ENCODE results near the gene TRIM3.

TRIM3 gene

DNA sequence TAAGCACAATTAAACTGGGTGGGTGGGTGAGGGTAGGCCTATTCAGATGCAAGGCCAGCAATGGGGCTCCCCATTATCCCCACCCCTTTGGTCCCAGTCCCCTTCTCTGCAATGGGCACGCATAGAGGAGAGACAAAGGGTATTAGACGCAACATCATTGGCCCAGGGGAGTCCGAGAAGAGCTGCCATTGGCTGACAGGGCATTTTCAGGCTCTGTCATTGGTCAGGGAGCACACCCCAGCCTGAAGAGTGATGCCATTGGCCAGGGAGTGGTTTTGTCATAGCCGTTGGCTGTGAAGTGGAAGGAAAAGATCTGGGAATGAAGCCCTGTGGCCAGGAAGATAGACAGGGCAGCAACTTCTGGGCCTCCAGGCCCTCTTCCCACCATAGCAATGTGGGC, 2.8 kb upstream of the TRIM3 start:
- H3K4me1 ChIP-seq (ENCODE audit: control insufficient read depth, insufficient read depth, low read length): peaks cover 26% of the 10 kb centered on the region
- H3K36me3 ChIP-seq (ENCODE audit: insufficient read depth, low read length): peaks cover 31% of the 10 kb centered on the region
- H3K9ac ChIP-seq (ENCODE audit: low read depth, low read length): no peak overlapping the region
- H3K9me3 ChIP-seq (replicated peaks; ENCODE audit: low read length): no peaks in the 10 kb centered on the region
- no peak overlapping the region for H3K4me2 ChIP-seq (ENCODE audit: low read length)
- H3K4me3 ChIP-seq (ENCODE audit: low read length): no peak overlapping the region
- H3K27me3 ChIP-seq (ENCODE audit: control insufficient read depth, insufficient read depth, low read length): no peaks in the 10 kb centered on the region

DNA sequence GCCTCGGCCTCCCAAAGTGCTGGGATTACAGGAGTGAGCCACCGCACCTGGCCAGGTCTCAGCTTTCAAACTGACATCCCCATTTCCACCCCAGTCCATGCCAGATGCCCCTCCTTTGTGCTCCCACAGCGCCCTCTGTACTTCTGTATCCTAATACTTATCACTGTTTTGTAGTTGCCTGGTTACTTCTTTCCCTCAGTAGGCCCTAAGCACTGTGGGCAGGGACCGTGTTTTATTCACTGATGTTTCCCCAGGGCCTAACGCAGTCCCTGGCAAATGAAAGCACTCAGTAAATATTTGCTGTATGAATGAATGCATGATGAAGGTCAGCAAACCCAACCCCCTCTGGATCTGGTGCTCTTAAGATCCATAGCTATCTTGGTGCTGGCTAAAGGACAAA, 2.2 kb upstream of the TRIM3 start:
- Histone ChIP-seq H3K36me3 (ENCODE audit: insufficient read depth, low read length) (peaks cover 31% of the 10 kb centered on the region), H3K4me3 (ENCODE audit: low read length) (no peak overlapping the region), H3K4me2 (ENCODE audit: low read length) (no peak overlapping the region), H3K9me3 (replicated peaks; ENCODE audit: low read length) (no peaks in the 10 kb centered on the region), H3K27me3 (ENCODE audit: control insufficient read depth, insufficient read depth, low read length) (no peaks in the 10 kb centered on the region), H3K4me1 (ENCODE audit: control insufficient read depth, insufficient read depth, low read length) (peaks cover 26% of the 10 kb centered on the region), H3K9ac (ENCODE audit: low read depth, low read length) (no peak overlapping the region)

DNA sequence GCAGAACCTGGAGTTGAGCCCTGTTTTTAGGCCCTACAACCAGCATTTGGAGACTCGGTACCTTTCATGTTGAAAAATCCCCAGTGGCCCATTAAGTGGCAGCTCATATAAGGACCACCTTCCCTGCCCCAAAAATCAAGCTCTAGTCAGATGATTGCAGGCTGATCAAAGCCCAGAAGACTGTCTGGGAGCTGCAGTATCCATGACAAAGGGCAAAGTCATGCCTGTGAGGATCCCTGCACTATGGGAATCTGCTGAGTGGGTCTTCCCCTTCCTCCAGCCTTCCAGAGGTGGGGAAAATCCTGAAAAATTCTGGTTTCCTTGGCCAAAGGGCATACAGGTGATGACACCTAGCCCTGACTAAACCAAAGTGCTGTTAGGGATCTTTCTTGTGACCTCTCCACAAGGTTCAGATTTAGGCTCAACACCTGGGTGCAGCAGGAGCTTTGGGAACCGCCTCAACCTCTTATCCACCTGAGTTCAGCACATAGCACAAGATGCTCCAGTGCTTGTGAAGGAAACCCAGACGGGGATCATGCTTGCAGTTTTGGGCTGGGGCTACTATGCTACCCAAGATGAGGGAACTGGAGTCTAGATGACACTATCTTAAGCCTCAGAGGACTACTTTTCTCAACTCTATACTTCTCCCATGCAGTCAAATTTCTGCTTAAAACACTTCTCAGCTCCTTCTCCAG, 1.2 kb upstream of the TRIM3 start:
- peak overlapping the region; percentile 84 for H3K4me3 ChIP-seq (ENCODE audit: low read length)
- peaks cover 21% of the 10 kb centered on the region for H3K4me1 ChIP-seq (ENCODE audit: control insufficient read depth, insufficient read depth, low read length)
- peak overlapping the region; percentile 87 for H3K9ac ChIP-seq (ENCODE audit: low read depth, low read length)
- H3K4me2 ChIP-seq (ENCODE audit: low read length): peak overlapping the region; percentile 92
- peaks cover 31% of the 10 kb centered on the region for H3K36me3 ChIP-seq (ENCODE audit: insufficient read depth, low read length)
- no peaks in the 10 kb centered on the region for H3K27me3 ChIP-seq (ENCODE audit: control insufficient read depth, insufficient read depth, low read length)
- H3K9me3 ChIP-seq (replicated peaks; ENCODE audit: low read length): no peaks in the 10 kb centered on the region

DNA sequence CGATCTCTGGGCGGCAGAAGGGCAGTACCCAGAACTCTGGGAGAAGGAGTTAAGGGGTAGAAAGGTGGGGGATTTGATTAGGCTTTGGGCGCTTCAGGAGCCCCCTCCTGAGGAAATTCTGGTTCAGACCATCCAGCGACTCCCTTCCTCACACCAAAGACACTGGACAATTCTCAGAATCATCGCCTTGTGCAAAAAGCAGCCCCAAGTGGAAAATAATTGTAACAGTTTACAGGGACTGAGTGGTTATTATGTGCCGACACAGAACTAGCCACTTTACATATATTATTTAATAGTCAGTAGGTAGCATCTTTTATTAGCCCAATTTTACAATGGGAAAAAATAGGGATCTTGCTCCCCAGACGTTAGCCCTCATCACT, 662 bp upstream of the TRIM3 start:
- H3K27me3 ChIP-seq (ENCODE audit: control insufficient read depth, insufficient read depth, low read length): no peaks in the 10 kb centered on the region
- H3K9me3 ChIP-seq (replicated peaks; ENCODE audit: low read length): no peaks in the 10 kb centered on the region
- peaks cover 29% of the 10 kb centered on the region for H3K36me3 ChIP-seq (ENCODE audit: insufficient read depth, low read length)
- H3K4me3 ChIP-seq (ENCODE audit: low read length): peak overlapping the region; percentile 84
- peaks cover 20% of the 10 kb centered on the region for H3K4me1 ChIP-seq (ENCODE audit: control insufficient read depth, insufficient read depth, low read length)
- H3K4me2 ChIP-seq (ENCODE audit: low read length): peak overlapping the region; percentile 92
- H3K9ac ChIP-seq (ENCODE audit: low read depth, low read length): peak overlapping the region; percentile 87

DNA sequence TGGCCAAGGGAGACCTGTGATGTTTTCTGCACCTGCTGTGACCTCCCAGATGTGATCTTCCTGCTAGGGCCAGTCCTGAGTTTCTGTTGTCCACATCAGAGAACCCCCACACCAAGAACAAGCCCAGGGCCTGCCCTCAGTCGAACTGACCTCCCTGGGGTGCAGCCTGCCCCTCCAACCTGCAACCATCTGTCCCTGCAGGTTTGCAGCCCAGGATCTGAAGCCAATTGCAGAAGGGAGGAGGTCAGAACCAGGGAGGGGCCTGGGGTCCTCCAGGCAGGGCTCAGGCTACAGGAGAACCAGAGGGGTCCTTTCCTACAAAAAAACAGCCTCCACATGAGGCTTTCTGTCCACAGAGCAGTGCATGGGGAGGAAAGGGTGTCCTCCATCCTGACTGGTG, 807 bp downstream of the TRIM3 start:
- H3K9me3 ChIP-seq (replicated peaks; ENCODE audit: low read length): no peaks in the 10 kb centered on the region
- H3K4me2 ChIP-seq (ENCODE audit: low read length): peak overlapping the region; percentile 97
- H3K4me3 ChIP-seq (ENCODE audit: low read length): peak overlapping the region; percentile 91
- peaks cover 14% of the 10 kb centered on the region for H3K36me3 ChIP-seq (ENCODE audit: insufficient read depth, low read length)
- peaks cover 25% of the 10 kb centered on the region for H3K4me1 ChIP-seq (ENCODE audit: control insufficient read depth, insufficient read depth, low read length)
- H3K9ac ChIP-seq (ENCODE audit: low read depth, low read length): peak overlapping the region; percentile 88
- H3K27me3 ChIP-seq (ENCODE audit: control insufficient read depth, insufficient read depth, low read length): no peaks in the 10 kb centered on the region

DNA sequence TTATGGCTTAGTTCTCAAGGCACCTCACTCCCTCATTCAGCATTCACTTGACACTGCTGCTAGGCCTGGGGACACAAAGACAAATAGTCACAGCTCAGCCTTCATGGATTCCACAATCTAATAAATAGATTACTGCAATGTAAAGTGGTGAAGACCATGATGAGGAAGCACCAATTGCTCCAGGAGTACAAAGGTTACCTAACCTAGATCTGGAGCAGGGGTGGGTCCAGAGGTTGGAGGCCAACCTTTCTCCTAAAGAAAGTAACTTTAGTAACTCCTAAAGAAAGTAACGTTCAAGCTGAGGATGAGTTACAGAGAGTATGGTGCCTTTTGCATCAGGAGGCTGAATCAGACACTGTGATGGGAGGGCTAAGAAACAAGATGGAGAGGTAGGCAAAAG, 4.1 kb downstream of the TRIM3 start:
- Histone ChIP-seq H3K9me3 (replicated peaks; ENCODE audit: low read length) (no peaks in the 10 kb centered on the region), H3K4me2 (ENCODE audit: low read length) (no peak overlapping the region), H3K9ac (ENCODE audit: low read depth, low read length) (no peak overlapping the region), H3K4me3 (ENCODE audit: low read length) (no peak overlapping the region), H3K4me1 (ENCODE audit: control insufficient read depth, insufficient read depth, low read length) (peaks cover 19% of the 10 kb centered on the region), H3K36me3 (ENCODE audit: insufficient read depth, low read length) (peaks cover 6% of the 10 kb centered on the region), H3K27me3 (ENCODE audit: control insufficient read depth, insufficient read depth, low read length) (no peaks in the 10 kb centered on the region)

DNA sequence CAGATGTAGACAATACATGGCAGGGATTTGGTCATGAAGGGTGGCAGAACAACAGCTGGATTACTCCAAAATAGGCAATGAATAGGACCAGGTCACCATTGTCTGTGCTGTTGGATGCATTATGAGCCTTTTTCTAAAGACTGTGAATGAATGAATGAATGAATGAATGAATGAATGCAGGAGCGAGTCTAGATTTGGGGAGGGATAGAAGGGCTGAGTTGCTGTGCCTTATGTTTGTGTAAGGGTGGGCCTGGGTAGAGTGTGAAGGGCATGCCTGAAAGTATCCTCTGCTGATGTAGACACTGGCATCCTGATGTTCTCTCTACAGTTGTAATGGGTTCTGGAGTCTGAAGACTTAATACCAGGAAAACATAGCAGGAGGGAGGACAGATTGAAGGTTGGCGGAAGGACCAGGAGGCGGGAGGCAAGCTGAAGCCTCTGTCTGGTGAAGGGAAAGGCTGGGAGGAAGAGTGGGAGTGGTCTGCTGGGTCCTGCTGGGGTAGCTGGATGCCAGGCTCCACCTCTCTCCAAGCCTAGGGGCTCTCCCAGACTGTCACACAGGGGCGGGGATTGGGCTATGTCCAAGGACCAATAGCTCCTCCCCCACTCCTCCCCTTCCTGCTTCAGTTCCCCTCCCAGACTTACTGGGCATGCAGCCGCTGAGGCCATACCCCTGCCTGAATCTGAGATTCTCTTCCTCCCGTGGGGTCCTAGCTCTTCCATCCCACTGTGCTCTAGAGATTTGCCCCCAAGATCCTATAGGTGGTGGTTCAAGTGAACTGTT, 4.8 kb downstream of the TRIM3 start:
- no peak overlapping the region for H3K9ac ChIP-seq (ENCODE audit: low read depth, low read length)
- peaks cover 13% of the 10 kb centered on the region for H3K36me3 ChIP-seq (ENCODE audit: insufficient read depth, low read length)
- H3K9me3 ChIP-seq (replicated peaks; ENCODE audit: low read length): no peaks in the 10 kb centered on the region
- H3K4me3 ChIP-seq (ENCODE audit: low read length): no peak overlapping the region
- H3K27me3 ChIP-seq (ENCODE audit: control insufficient read depth, insufficient read depth, low read length): no peaks in the 10 kb centered on the region
- peaks cover 14% of the 10 kb centered on the region for H3K4me1 ChIP-seq (ENCODE audit: control insufficient read depth, insufficient read depth, low read length)
- H3K4me2 ChIP-seq (ENCODE audit: low read length): no peak overlapping the region

DNA sequence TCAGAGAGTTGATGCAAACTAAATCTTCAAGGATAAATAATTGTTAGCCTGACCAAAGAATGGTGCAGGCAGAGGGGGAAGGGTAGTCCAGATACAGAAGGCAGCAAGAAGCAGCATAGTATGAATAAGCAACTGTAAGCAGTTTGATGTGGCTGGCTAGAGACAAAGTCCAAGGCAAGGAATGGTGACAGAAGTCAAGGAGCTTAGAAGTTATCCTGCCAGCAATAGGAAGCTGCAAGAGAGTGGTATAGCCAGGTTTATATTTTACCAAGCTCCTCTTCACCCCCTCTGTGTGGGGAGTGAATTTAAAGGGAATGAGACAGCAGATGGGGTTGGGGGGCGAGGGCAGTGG, 14.7 kb downstream of the TRIM3 start:
- peaks cover 72% of the 10 kb centered on the region for H3K36me3 ChIP-seq (ENCODE audit: insufficient read depth, low read length)
- no peak overlapping the region for H3K9ac ChIP-seq (ENCODE audit: low read depth, low read length)
- H3K9me3 ChIP-seq (replicated peaks; ENCODE audit: low read length): no peaks in the 10 kb centered on the region
- no peak overlapping the region for H3K4me2 ChIP-seq (ENCODE audit: low read length)
- no peaks in the 10 kb centered on the region for H3K27me3 ChIP-seq (ENCODE audit: control insufficient read depth, insufficient read depth, low read length)
- no peak overlapping the region for H3K4me3 ChIP-seq (ENCODE audit: low read length)
- H3K4me1 ChIP-seq (ENCODE audit: control insufficient read depth, insufficient read depth, low read length): no peaks in the 10 kb centered on the region

DNA sequence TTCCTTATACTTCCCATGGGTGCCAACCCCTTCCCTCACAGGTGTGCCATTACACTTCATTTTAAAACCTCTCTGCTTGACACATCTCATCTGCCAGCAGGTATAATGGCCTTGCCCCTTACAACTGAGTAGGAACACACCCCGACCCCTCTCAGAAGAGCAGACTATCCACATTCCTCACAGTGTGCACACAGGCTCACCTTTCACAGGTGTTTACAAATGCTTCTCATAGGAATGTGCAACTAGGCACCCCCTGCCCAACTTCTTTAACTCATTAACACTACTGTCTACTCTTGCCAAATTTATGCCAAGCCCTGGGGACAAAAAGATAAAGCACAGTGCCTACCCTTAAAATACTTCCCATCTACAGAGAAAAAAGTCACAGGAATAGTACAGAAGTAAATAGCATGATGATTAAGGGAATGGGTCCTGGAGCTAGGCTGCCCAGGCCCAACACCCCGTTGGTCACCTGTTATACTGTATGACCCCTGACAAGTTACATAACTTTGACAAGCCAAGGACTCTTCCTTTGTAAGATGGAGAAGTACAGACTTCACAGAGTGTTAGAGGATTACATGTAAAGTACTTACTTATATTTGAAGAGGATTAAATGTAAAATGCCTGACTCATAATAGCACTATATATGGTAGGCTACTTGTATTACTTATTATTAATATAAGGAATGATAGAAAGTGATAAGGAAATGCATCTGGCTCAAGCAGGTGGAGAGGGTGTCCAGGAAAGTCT, 15.2 kb downstream of the TRIM3 start:
- H3K4me2 ChIP-seq (ENCODE audit: low read length): no peak overlapping the region
- no peaks in the 10 kb centered on the region for H3K9me3 ChIP-seq (replicated peaks; ENCODE audit: low read length)
- H3K27me3 ChIP-seq (ENCODE audit: control insufficient read depth, insufficient read depth, low read length): no peaks in the 10 kb centered on the region
- H3K4me1 ChIP-seq (ENCODE audit: control insufficient read depth, insufficient read depth, low read length): no peaks in the 10 kb centered on the region
- H3K9ac ChIP-seq (ENCODE audit: low read depth, low read length): no peak overlapping the region
- H3K4me3 ChIP-seq (ENCODE audit: low read length): no peak overlapping the region
- H3K36me3 ChIP-seq (ENCODE audit: insufficient read depth, low read length): peaks cover 71% of the 10 kb centered on the region

DNA sequence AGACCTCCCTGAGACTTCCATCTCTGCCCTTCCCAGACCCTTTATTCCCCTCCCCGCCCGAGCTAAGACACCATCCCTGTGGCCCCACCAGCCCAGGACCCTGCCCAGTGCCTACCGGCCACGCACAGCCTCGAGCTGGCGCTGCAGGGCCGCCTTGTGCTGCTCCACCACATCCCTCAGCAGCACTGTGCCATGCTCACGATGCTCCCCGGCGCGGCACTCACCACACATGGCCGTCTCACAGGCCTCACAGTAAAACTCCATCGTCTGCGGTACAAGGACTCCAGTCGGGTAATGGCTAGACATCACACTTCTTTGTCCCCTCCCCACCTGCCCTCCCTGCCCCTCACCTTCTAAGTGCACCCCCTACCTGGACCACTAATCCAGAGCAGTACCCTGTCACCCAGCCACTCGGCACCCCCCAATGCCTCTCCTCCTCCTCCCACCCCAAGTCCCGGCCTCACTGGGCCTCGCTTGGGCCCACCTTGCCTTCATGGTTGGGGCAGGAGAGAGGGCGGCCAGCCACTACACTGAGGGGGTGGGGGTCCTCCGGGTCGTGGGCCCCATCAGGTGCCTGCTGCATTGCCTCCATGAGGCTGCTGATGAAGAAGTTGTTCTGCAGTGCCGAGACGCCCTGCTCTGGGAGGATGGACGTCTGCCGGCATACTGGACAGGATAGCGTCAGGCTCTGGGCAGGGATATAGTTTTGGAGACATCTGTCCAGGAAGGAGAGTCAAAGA, 16.0 kb downstream of the TRIM3 start:
- Histone ChIP-seq H3K9me3 (replicated peaks; ENCODE audit: low read length) (no peaks in the 10 kb centered on the region), H3K9ac (ENCODE audit: low read depth, low read length) (no peak overlapping the region), H3K27me3 (ENCODE audit: control insufficient read depth, insufficient read depth, low read length) (no peaks in the 10 kb centered on the region), H3K36me3 (ENCODE audit: insufficient read depth, low read length) (peaks cover 75% of the 10 kb centered on the region), H3K4me1 (ENCODE audit: control insufficient read depth, insufficient read depth, low read length) (no peaks in the 10 kb centered on the region), H3K4me3 (ENCODE audit: low read length) (no peak overlapping the region), H3K4me2 (ENCODE audit: low read length) (no peak overlapping the region)

DNA sequence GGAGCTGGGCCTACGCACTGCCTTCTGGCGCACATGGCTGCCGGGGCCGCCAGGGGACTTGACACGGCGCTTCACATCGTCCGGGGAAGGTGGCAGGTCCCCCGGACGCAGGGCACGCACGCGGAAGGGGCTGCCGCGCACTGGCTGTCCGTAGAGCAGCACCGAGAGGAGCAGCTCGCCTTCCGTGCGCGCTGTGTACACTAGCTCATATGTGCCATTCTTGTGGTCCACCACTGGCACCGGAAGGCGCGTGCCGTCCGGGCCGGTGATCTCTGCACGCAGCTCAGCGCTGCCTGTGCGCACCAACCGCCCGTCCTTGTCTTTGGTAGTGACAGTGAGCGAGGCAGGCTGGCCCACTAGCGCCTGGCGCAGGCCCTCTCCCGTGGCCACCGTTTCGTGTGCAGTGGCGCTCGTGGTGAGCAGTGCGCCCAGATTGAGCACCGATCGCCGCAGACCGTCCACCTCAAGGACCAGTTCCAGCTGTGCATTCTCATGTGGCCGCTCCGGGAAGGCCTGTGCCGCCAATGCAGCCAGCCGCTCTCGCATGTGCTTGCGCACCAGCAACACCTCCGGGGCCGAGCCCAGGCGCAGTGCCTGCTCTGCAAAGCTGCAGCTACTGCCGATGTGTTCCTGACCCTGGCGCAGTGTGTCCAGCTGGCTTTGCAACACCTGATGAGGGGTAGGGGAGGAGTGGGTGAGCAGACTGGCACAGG, 17.2 kb downstream of the TRIM3 start:
- Histone ChIP-seq H3K9me3 (replicated peaks; ENCODE audit: low read length) (no peaks in the 10 kb centered on the region), H3K36me3 (ENCODE audit: insufficient read depth, low read length) (peaks cover 84% of the 10 kb centered on the region), H3K4me1 (ENCODE audit: control insufficient read depth, insufficient read depth, low read length) (no peaks in the 10 kb centered on the region), H3K4me2 (ENCODE audit: low read length) (no peak overlapping the region), H3K4me3 (ENCODE audit: low read length) (no peak overlapping the region), H3K9ac (ENCODE audit: low read depth, low read length) (no peak overlapping the region), H3K27me3 (ENCODE audit: control insufficient read depth, insufficient read depth, low read length) (no peaks in the 10 kb centered on the region)

All from skeletal muscle satellite cell (primary cell).